Activated naive CD8-positive, alpha-beta T cell treated with anti-CD3 and anti-CD28 coated beads, Interleukin-2, amount 50 U/mL, for 24 hours (primary cell): ENCODE results near the gene ANKDD1A.

Experiments used
- ATAC-seq: fragments of 150-1000 bp; cut with Tn5 transposase; one replicate; pipeline ENCODE4 v1.10.0; 2021
- DNase-seq: peaks from one replicate; pipeline ENCODE4 v3.0.0; 2021
- H3K27ac Mint-ChIP-seq: one replicate; pipeline ENCODE4 v1.8.0; 2021; ENCODE audit warnings: mild to moderate bottlenecking, mixed read lengths
- H3K27me3 Mint-ChIP-seq: one replicate; pipeline ENCODE4 v1.8.0; 2021; ENCODE audit warnings: mixed read lengths
- H3K36me3 Mint-ChIP-seq: one replicate; pipeline ENCODE4 v1.8.0; 2021; ENCODE audit warnings: low read depth, mixed read lengths
- H3K4me1 Mint-ChIP-seq: one replicate; pipeline ENCODE4 v1.8.0; 2021; ENCODE audit warnings: mixed read lengths
- H3K4me3 Mint-ChIP-seq: one replicate; pipeline ENCODE4 v1.8.0; 2021; ENCODE audit warnings: mild to moderate bottlenecking, moderate library complexity, mixed read lengths
- H3K9me3 Mint-ChIP-seq: one replicate; pipeline ENCODE4 v1.8.0; 2021; ENCODE audit warnings: mixed read lengths

ANKDD1A gene

GRCh38 chr15:64911311-64912186, at the start of gene ANKDD1A:
Gene ANKDD1A, plus strand, starts transcription at chr15:64911902. Its CDS starts 29 bp downstream, at chr15:64911931.
- Mint-ChIP-seq H3K27ac (no peak within 1 kb of the TSS), H3K4me1 (peaks cover 5% of the 10 kb centered on the region), H3K9me3 (no peaks in the 10 kb centered on the region), H3K27me3 (peaks cover 6% of the 10 kb centered on the region), H3K4me3 (peak within 1 kb of the TSS; percentile 57), H3K36me3 (no peaks in the 10 kb centered on the region)
- ATAC-seq (peak; percentile 76), DNase-seq (peak; percentile 56)

- no peaks in the 10 kb centered on the region for H3K9me3 Mint-ChIP-seq
- peaks cover 4% of the 10 kb centered on the region for H3K36me3 Mint-ChIP-seq
- ATAC-seq (no peak), DNase-seq (no peak)
- H3K27ac Mint-ChIP-seq = no peak overlapping the region
- peaks cover 21% of the 10 kb centered on the region for H3K4me1 Mint-ChIP-seq
- H3K4me3 Mint-ChIP-seq = no peak overlapping the region
- no peaks in the 10 kb centered on the region for H3K27me3 Mint-ChIP-seq
Observed at GRCh38 chr15:64861960-64862359, 49.7 kb upstream of the ANKDD1A start.

GRCh38 chr15:64862408-64862807, 49.3 kb upstream of the ANKDD1A start:
- Mint-ChIP-seq H3K27me3 (no peaks in the 10 kb centered on the region), H3K4me3 (no peak overlapping the region), H3K9me3 (no peaks in the 10 kb centered on the region), H3K27ac (no peak overlapping the region), H3K36me3 (peaks cover 4% of the 10 kb centered on the region), H3K4me1 (peaks cover 16% of the 10 kb centered on the region)
- ATAC-seq = no peak
- no peak for DNase-seq

GRCh38 chr15:64864068-64864467, 47.6 kb upstream of the ANKDD1A start:
- H3K4me1 Mint-ChIP-seq = peaks cover 5% of the 10 kb centered on the region
- peak overlapping the region; percentile 9 for H3K27ac Mint-ChIP-seq
- no peak for DNase-seq
- no peak for ATAC-seq
- H3K4me3 Mint-ChIP-seq = no peak overlapping the region
- peaks cover 4% of the 10 kb centered on the region for H3K36me3 Mint-ChIP-seq
- H3K9me3 Mint-ChIP-seq = no peaks in the 10 kb centered on the region
- no peaks in the 10 kb centered on the region for H3K27me3 Mint-ChIP-seq

GRCh38 chr15:64865126-64865997, 46.3 kb upstream of the ANKDD1A start:
- Mint-ChIP-seq H3K36me3 (peaks cover 4% of the 10 kb centered on the region), H3K9me3 (no peaks in the 10 kb centered on the region)
- ATAC-seq = peak; percentile 48

DNA sequence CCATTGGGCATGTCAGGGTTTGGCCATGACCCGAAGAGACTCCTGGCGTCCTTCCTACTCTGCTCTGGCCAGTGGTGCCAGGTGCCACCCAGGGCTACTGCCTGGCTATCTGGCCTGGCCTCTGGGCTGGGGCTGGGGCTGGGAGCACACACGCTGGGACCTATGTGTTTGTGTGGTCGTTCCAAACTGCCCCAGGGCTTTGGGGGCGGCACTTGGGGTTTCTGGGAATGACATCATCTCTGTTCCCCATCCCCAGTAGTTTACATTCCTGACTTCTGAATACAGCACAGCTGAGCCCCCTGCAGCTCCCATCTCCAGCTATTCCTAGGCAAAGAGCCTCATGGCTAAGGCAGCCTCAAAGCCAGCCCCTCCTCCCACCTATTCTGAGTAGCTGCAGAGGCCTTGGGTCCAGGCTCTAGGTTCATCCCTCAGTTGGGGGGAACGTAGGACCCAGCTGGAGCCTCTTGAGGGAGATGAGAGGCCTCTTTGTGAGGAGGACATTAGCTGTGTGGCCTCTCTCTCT, 45.6 kb upstream of the ANKDD1A start:
- no peak for ATAC-seq
- H3K36me3 Mint-ChIP-seq = peaks cover 1% of the 10 kb centered on the region
- peaks cover 5% of the 10 kb centered on the region for H3K4me1 Mint-ChIP-seq
- no peak overlapping the region for H3K4me3 Mint-ChIP-seq
- no peaks in the 10 kb centered on the region for H3K9me3 Mint-ChIP-seq
- no peaks in the 10 kb centered on the region for H3K27me3 Mint-ChIP-seq
- DNase-seq = no peak
- no peak overlapping the region for H3K27ac Mint-ChIP-seq

More at GRCh38 chr15:64865126-64865997, 46.3 kb upstream of the ANKDD1A start:
- Mint-ChIP-seq H3K27ac (no peak overlapping the region), H3K27me3 (no peaks in the 10 kb centered on the region), H3K4me3 (no peak overlapping the region), H3K4me1 (peaks cover 5% of the 10 kb centered on the region)
- peak; percentile 10 for DNase-seq

DNA sequence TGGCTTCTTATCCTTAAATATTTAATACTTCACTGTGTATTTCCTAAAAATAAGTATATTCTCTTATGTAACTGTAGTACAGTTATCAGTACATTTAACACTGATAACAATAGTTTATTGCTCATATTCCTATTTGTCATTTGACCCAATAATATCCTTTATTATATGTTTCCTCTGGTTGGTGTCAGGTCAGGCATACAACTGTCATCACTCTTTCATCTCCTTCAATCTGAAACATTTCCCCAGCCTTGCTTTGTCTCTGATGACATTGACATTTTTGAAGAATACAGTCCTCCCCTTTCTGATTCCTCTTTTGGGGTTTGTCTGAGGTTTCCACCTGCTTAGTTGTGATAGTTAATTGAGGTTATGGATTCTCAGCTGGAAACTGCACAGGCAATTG, 42.2 kb upstream of the ANKDD1A start:
- Mint-ChIP-seq H3K9me3 (no peaks in the 10 kb centered on the region), H3K27ac (no peak overlapping the region), H3K36me3 (peaks cover 1% of the 10 kb centered on the region), H3K4me1 (peaks cover 3% of the 10 kb centered on the region), H3K4me3 (no peak overlapping the region), H3K27me3 (no peaks in the 10 kb centered on the region)
- DNase-seq (no peak), ATAC-seq (no peak)

DNA sequence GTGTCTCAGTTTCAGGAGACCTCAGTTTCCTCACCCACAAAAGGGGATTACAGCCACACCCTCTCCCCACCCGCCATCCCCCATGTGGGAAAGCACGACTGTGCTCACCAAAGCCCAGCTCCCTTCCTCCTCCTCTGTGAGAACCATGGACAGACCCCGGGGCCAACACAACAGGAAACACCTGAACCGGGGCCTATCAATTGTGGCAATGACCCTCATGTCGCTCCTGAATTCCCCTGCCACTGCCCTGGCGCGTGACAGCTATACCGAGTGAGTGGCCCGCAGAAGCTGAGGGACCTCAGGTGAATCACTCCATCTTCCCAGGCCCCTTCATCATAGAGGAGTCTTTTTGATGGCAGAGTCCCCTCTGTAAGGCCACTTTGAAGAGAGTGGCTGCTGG, 41.3 kb upstream of the ANKDD1A start:
- Mint-ChIP-seq H3K4me1 (no peaks in the 10 kb centered on the region), H3K27ac (no peak overlapping the region)

DNA sequence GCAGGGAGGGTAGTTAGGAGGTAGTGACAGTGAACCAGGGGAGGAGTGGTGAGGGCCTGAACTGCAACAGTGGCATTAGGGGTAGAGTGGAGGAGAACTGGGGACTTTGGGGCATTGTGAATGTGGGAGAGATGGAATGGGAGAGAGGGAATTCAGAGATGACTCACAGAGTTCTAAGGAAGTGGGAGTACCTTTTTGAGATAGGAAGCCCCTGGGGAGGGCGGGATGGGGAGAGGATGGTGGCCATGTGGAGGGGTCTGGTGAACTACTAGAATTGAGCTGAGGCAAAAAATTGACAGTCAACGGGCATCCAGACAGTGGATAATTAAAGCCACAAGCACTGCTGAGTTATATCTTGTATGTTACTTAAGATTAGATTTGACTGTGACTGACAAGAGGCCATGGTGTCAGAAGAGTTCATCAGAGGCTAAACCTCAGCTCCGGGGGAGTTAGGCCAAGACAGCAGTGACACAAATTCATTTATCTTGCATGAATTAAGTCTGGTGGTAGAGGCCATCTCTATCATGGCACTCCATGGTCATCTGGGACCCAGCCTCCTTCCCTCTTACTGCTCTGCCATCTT, 36.0 kb upstream of the ANKDD1A start:
- Mint-ChIP-seq H3K27ac (no peak overlapping the region), H3K36me3 (no peaks in the 10 kb centered on the region), H3K9me3 (no peaks in the 10 kb centered on the region), H3K4me3 (no peak overlapping the region), H3K4me1 (peaks cover 2% of the 10 kb centered on the region), H3K27me3 (no peaks in the 10 kb centered on the region)
- DNase-seq = no peak
- no peak for ATAC-seq

More for the DNA sequence above, 41.3 kb upstream of the ANKDD1A start:
- H3K36me3 Mint-ChIP-seq = peaks cover 1% of the 10 kb centered on the region
- no peak for ATAC-seq
- no peak for DNase-seq
- no peak overlapping the region for H3K4me3 Mint-ChIP-seq
- H3K27me3 Mint-ChIP-seq = no peaks in the 10 kb centered on the region
- no peaks in the 10 kb centered on the region for H3K9me3 Mint-ChIP-seq

- no peaks in the 10 kb centered on the region for H3K36me3 Mint-ChIP-seq
- no peaks in the 10 kb centered on the region for H3K9me3 Mint-ChIP-seq
- H3K27me3 Mint-ChIP-seq = no peaks in the 10 kb centered on the region
- DNase-seq = no peak
- peaks cover 10% of the 10 kb centered on the region for H3K4me1 Mint-ChIP-seq
- H3K4me3 Mint-ChIP-seq = no peak overlapping the region
- H3K27ac Mint-ChIP-seq = no peak overlapping the region
- peak; percentile 27 for ATAC-seq
Observed at GRCh38 chr15:64877435-64877834, 34.3 kb upstream of the ANKDD1A start.

DNA sequence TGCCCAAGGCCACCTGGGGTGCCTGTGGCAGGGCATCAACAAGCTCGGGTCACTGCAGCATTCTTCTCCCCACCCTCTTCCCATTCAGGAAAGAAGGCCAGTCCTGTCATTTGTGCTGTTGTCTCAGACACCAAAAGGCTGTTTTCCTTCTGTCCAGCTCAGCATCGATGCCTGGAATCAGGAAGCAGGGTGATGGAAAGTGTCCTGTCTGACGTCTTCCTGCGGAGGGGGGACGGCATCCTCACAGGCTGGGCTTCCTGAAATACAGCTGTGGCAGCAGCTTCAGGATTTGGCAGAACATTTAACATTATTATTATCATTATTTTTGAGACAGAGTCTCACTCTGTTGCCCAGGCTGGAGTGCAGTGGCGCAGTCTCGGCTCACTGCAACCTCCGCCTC, 33.0 kb upstream of the ANKDD1A start:
- H3K4me3 Mint-ChIP-seq = no peak overlapping the region
- no peak for DNase-seq
- H3K9me3 Mint-ChIP-seq = no peaks in the 10 kb centered on the region
- no peaks in the 10 kb centered on the region for H3K36me3 Mint-ChIP-seq
- peaks cover 23% of the 10 kb centered on the region for H3K4me1 Mint-ChIP-seq
- H3K27me3 Mint-ChIP-seq = no peaks in the 10 kb centered on the region
- H3K27ac Mint-ChIP-seq = no peak overlapping the region
- ATAC-seq = no peak

GRCh38 chr15:64883100-64883581, 28.6 kb upstream of the ANKDD1A start:
- DNase-seq (peak; percentile 27), ATAC-seq (peak; percentile 80)
- H3K4me1 Mint-ChIP-seq = peaks cover 34% of the 10 kb centered on the region
- no peaks in the 10 kb centered on the region for H3K36me3 Mint-ChIP-seq
- H3K27ac Mint-ChIP-seq = peak overlapping the region; percentile 89
- H3K27me3 Mint-ChIP-seq = no peaks in the 10 kb centered on the region
- H3K4me3 Mint-ChIP-seq = peak overlapping the region; percentile 72
- H3K9me3 Mint-ChIP-seq = no peaks in the 10 kb centered on the region

- ATAC-seq = peak; percentile 92
- no peaks in the 10 kb centered on the region for H3K36me3 Mint-ChIP-seq
- H3K27ac Mint-ChIP-seq = peak overlapping the region; percentile 89
- H3K4me1 Mint-ChIP-seq = peaks cover 34% of the 10 kb centered on the region
- no peaks in the 10 kb centered on the region for H3K9me3 Mint-ChIP-seq
- no peaks in the 10 kb centered on the region for H3K27me3 Mint-ChIP-seq
- H3K4me3 Mint-ChIP-seq = peak overlapping the region; percentile 72
- peak; percentile 82 for DNase-seq
Observed at GRCh38 chr15:64883997-64884511, 27.6 kb upstream of the ANKDD1A start.

DNA sequence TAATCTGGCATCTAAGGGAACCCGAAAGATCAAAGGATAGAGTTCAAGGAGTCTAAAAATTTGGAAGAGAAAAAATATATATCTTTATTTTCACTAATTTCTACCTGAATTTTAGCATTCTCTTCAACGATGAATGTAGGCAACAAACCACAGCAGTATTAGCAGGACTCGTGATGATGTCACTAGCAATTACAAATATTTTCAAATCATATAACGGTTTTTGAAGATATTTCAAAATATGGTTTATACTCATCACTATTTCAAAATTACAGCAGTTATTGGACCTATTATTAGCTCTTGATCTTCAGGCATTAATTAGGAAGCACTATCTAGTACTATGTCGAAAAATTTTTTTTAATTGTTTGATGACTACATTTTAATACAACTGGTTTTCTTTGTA, 27.0 kb upstream of the ANKDD1A start:
- no peaks in the 10 kb centered on the region for H3K36me3 Mint-ChIP-seq
- DNase-seq (no peak), ATAC-seq (no peak)
- H3K4me3 Mint-ChIP-seq = no peak overlapping the region
- no peak overlapping the region for H3K27ac Mint-ChIP-seq
- H3K4me1 Mint-ChIP-seq = peaks cover 34% of the 10 kb centered on the region
- H3K27me3 Mint-ChIP-seq = no peaks in the 10 kb centered on the region
- H3K9me3 Mint-ChIP-seq = no peaks in the 10 kb centered on the region
